GM12873 (cell line): ENCODE data around the gene TYSND1.
A peak's percentile ranks its signal among the peaks of the same experiment; 100 is the strongest.

Source experiments
- TF ChIP-seq, protein P1 (sequence below): IDR thresholded peaks from 2 replicates; pipeline ENCODE4 v1.5.1; 2012; ENCODE audit warnings: low read depth, mild to moderate bottlenecking, moderate library complexity, low read length, control low read depth; ENCODE audit not compliant: insufficient read depth; ENCODE audit errors: missing control alignments

TYSND1 gene, protein sequence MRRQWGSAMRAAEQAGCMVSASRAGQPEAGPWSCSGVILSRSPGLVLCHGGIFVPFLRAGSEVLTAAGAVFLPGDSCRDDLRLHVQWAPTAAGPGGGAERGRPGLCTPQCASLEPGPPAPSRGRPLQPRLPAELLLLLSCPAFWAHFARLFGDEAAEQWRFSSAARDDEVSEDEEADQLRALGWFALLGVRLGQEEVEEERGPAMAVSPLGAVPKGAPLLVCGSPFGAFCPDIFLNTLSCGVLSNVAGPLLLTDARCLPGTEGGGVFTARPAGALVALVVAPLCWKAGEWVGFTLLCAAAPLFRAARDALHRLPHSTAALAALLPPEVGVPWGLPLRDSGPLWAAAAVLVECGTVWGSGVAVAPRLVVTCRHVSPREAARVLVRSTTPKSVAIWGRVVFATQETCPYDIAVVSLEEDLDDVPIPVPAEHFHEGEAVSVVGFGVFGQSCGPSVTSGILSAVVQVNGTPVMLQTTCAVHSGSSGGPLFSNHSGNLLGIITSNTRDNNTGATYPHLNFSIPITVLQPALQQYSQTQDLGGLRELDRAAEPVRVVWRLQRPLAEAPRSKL

DNA sequence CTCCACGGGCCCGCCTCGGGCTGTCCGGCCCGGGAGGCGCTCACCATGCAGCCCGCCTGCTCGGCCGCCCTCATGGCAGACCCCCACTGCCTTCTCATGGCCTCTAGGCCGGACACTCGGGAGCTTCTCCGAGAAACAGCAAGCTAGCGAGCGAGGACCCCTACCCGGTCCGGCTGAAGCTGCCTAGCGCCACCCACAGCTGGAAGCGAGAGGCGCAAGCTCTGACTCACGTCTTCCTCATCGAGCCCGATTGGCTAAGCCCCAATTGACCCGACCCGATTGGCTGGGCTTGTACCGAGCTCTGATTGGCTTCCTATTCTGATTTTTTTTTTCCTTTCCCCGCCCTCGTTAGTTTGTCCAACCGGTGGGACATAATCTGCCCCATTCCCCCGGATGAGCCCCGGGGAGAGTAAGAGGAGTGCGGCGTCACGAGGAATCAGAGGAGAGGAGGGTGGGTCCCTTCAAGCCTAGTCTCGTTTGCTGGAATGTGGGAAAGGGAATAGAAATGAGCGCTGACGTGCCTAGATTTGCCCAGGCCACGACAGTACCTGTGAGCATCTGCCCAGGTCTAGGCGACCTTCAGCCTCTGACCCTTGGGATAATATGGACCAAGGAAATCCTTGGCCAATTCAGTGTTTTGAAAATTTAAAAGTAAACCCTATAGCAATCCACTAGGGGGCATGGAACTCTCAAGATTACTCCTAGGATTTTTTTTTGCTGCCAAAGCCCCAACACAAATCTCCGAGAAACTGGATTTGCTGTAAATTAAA, at the start of gene TYSND1:
TYSND1 (minus strand) TSS at position 212 of the 770 bp plus-strand sequence; CDS start at position 98, 114 bp downstream.
- TF ChIP-seq, protein P1, sequence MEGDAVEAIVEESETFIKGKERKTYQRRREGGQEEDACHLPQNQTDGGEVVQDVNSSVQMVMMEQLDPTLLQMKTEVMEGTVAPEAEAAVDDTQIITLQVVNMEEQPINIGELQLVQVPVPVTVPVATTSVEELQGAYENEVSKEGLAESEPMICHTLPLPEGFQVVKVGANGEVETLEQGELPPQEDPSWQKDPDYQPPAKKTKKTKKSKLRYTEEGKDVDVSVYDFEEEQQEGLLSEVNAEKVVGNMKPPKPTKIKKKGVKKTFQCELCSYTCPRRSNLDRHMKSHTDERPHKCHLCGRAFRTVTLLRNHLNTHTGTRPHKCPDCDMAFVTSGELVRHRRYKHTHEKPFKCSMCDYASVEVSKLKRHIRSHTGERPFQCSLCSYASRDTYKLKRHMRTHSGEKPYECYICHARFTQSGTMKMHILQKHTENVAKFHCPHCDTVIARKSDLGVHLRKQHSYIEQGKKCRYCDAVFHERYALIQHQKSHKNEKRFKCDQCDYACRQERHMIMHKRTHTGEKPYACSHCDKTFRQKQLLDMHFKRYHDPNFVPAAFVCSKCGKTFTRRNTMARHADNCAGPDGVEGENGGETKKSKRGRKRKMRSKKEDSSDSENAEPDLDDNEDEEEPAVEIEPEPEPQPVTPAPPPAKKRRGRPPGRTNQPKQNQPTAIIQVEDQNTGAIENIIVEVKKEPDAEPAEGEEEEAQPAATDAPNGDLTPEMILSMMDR: peak; percentile 92

DNA sequence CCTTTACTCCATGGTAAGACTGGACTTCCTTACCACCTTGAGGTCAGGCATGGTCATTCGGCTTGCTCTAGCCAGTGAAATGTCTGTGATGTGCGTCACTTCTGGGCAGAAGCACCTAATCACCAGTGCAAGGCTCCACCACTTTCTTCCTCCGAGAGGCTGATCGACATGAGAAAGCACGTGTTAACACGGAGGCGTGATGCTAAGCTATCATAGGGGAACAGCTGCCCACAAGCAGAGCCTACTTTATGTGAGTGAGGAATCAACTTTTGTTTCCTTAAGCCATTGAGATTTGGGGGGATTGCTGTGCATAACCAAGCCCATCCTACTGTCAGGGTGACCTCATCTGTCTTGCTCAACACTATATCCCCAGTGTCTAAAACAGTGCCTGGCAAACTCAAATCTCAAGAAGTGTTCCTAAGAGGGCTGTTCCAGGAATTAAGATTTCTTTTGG, 46.9 kb upstream of the TYSND1 start:
- TF ChIP-seq, protein P1: no peak

DNA sequence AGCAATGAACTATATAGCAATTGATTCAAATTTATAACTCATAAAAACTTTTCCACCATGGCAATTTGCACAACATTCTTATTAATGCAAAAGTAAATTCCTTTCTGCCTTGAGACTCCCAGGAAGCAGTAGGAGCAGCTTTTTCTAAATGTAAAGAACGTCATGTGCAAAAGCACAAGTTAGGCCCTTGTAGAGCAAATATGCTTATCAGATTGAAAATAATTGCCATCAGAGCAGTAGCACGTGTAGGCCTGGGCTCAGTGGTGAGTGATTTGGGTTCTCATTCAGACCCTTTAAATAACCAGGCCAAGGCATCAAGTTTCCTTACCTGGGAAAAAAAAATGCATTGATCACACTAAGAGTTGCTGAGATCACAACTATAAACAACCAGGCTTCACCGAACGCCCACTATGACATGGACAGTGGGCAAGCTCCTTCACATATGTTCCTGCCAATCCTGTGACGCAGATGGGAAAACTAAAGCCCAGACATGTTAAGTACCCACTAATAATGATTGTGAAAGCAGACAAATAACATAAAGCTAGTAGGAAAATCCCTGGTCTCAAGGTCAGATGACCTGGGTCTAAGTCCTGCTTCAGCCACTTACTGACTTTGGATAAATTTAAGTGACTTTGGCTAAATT, 45.9 kb upstream of the TYSND1 start:
- TF ChIP-seq, protein P1: no peak

DNA sequence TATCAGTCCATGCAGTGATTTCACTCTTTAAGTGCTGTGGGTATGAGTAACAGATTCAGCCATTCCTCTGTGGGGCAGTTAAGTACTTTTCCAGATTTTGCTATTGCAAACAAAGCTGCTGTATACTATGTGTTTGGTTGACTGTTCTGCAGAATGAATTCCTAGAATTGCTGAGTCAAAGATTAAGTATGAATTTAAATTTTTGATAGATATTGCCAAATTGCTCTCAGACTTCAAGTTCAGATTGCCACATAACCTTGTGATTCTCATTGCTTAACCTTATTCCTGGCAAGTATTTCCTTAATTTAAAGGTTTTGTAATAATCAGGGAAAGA, 45.4 kb upstream of the TYSND1 start:
- TF ChIP-seq, protein P1: no peak

DNA sequence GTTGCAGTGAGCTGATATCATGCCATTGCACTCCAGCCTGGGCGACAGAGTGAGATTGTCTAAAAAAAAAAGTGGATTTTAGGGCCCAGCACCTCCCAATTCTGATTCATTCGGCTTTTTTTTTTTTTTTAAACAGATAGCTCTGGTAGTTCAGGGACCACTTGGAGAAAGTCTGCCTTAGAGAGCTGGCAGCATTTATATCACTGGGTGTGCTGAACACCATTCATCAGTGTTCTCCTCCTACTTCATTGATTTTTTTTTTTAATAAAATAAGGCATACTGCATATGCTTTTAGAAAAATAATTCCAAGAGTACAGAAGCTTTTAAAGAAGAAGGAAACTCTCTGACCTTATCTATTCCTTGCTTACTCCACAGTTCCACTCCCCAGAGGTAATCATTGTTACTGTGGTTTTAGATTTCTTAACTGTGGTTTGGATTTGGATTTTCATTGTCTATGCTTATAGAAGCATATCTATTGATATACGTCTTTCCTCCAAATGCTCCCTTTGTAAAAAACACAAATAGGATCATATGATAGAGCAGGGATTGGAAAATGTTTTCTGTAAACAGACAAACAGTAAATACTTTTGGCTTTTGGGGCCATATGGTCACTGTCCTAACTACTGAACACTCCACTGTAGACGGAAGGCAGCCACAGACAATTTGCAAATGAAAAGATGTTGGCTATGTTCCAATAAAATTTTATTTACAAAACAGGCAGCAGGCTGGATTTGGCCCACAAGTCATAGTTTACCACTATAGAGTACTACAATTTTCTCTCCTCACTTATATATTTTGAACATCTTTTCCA, 44.9 kb upstream of the TYSND1 start:
- TF ChIP-seq, protein P1: no peak

DNA sequence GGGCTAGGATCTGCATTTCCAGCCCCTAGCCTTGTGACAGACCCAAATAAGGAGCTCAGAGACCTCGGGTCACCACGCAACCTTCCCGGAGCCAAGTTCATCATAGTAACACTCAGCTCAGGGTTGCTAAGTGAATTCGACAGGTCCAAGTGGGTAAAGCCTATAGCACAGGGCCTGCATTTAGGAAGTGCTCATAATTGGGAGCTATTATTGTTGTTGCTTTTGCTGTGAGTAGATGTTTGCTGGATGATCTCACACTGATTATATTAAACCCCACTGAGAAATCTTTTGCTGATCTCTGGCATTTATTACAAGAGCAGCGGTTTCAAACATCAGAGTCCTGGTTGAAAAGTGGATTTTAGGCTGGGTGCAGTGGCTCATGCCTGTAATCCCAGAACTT, 44.1 kb upstream of the TYSND1 start:
- TF ChIP-seq, protein P1: no peak
